ENCODE data around the gene USP9X. TPM values are rescaled to one million over a fixed set of nuclear protein-coding genes. Genes with fewer than 3 reads are reported as not detected.
"Not testable (repeated sequence)": the region's sequence is repeated elsewhere in the genome, so short reads cannot be mapped to it uniquely, and the experiment has no call there.

The USP9X gene
- total RNA-seq, 1 experiment from 2014 or later: 89.2 TPM

- DNase-seq: no peak
- H3K9me3 Mint-ChIP-seq (ENCODE audit: low read depth, unreplicated experiment): no peaks in the 10 kb centered on the region
- H3K4me1 Mint-ChIP-seq (ENCODE audit: low read depth, unreplicated experiment): peaks cover 10% of the 10 kb centered on the region
- H3K27ac Mint-ChIP-seq (ENCODE audit: unreplicated experiment): no peak overlapping the region
- BruUV-seq (replicated peaks): no TSS peak
- H3K27me3 Mint-ChIP-seq (ENCODE audit: unreplicated experiment): no peaks in the 10 kb centered on the region
- no peak for TF ChIP-seq CTCF (IDR thresholded peaks at IDR 0.05; ENCODE audit: unreplicated experiment)
- CTCF ChIA-PET: no interaction called here
- intact Hi-C loops (cut with micrococcal nuclease; ENCODE audit: unreplicated experiment): no loop called here
- H3K4me3 Mint-ChIP-seq (ENCODE audit: low read depth, unreplicated experiment): no peak overlapping the region
- H3K36me3 Mint-ChIP-seq (ENCODE audit: insufficient read depth, unreplicated experiment): no peaks in the 10 kb centered on the region
Observed at GRCh38 chrX:41051288-41051687, 34.0 kb upstream of the USP9X start.

DNA sequence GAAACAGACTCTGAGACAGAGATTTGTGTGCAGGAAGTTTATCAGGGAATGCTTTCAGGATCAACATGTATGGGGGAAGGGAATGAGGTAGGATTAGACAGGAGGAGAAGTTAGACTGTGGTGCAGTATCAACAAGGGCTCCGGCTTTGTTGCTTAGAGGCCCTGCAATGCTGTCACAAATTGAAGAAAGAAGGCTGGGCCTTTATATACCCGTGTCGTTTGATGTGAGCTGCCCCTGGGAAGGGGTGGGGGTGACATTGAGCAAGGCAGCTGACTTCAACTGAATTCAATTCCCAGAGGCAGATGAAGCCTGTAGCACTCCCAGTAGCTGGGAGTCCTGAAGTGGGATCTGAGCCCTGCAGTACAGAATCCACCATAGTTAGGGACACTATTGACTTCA is 29.5 kb upstream of the USP9X start:
- Mint-ChIP-seq H3K27me3 (ENCODE audit: unreplicated experiment) (no peaks in the 10 kb centered on the region), H3K36me3 (ENCODE audit: insufficient read depth, unreplicated experiment) (no peaks in the 10 kb centered on the region), H3K4me1 (ENCODE audit: low read depth, unreplicated experiment) (no peaks in the 10 kb centered on the region), H3K4me3 (ENCODE audit: low read depth, unreplicated experiment) (no peak overlapping the region), H3K9me3 (ENCODE audit: low read depth, unreplicated experiment) (no peaks in the 10 kb centered on the region), H3K27ac (ENCODE audit: unreplicated experiment) (no peak overlapping the region)
- no peak for TF ChIP-seq CTCF (IDR thresholded peaks at IDR 0.05; ENCODE audit: unreplicated experiment)
- no TSS peak for BruUV-seq (replicated peaks)
- CTCF ChIA-PET: interaction anchor here (0.7 kb wide), 1 partner anchor 281 kb away, joined by 3 read pairs; no protein-coding TSS in a partner anchor
- DNase-seq: no peak
- intact Hi-C loops (cut with micrococcal nuclease; ENCODE audit: unreplicated experiment): no loop called here

GRCh38 chrX:41063276-41063675 is 22.0 kb upstream of the USP9X start:
- H3K27me3 Mint-ChIP-seq (ENCODE audit: unreplicated experiment); intact Hi-C loops (cut with micrococcal nuclease; ENCODE audit: unreplicated experiment); H3K36me3 Mint-ChIP-seq (ENCODE audit: insufficient read depth, unreplicated experiment); H3K4me3 Mint-ChIP-seq (ENCODE audit: low read depth, unreplicated experiment); BruUV-seq (replicated peaks); CTCF ChIA-PET; H3K27ac Mint-ChIP-seq (ENCODE audit: unreplicated experiment); H3K9me3 Mint-ChIP-seq (ENCODE audit: low read depth, unreplicated experiment); DNase-seq; H3K4me1 Mint-ChIP-seq (ENCODE audit: low read depth, unreplicated experiment): not testable (repeated sequence)

DNA sequence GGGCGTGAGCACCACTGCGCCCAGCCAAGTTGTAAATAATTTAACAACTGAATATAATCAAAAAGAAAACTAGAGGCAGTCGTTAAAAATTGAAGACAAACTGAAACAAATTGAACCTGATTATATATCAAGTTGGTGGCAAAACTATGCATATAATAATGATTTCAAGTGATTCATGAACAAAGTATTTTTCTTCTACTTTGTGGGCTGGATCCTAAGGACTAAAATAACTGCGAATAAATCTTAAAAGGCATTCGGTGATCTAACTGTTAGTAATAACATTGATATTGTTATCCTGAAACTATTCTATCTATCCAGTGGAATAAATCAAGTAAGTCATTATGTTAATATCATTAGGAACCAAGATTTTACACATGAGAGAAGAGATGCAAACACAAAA is 21.2 kb upstream of the USP9X start:
- BruUV-seq (replicated peaks): no TSS peak
- no peaks in the 10 kb centered on the region for H3K9me3 Mint-ChIP-seq (ENCODE audit: low read depth, unreplicated experiment)
- no peaks in the 10 kb centered on the region for H3K27me3 Mint-ChIP-seq (ENCODE audit: unreplicated experiment)
- no peak overlapping the region for H3K4me3 Mint-ChIP-seq (ENCODE audit: low read depth, unreplicated experiment)
- CTCF ChIA-PET: no interaction called here
- no peak overlapping the region for H3K27ac Mint-ChIP-seq (ENCODE audit: unreplicated experiment)
- H3K4me1 Mint-ChIP-seq (ENCODE audit: low read depth, unreplicated experiment): peaks cover 7% of the 10 kb centered on the region
- intact Hi-C loops (cut with micrococcal nuclease; ENCODE audit: unreplicated experiment): no loop called here
- TF ChIP-seq CTCF (IDR thresholded peaks at IDR 0.05; ENCODE audit: unreplicated experiment): no peak
- DNase-seq: no peak
- no peaks in the 10 kb centered on the region for H3K36me3 Mint-ChIP-seq (ENCODE audit: insufficient read depth, unreplicated experiment)

DNA sequence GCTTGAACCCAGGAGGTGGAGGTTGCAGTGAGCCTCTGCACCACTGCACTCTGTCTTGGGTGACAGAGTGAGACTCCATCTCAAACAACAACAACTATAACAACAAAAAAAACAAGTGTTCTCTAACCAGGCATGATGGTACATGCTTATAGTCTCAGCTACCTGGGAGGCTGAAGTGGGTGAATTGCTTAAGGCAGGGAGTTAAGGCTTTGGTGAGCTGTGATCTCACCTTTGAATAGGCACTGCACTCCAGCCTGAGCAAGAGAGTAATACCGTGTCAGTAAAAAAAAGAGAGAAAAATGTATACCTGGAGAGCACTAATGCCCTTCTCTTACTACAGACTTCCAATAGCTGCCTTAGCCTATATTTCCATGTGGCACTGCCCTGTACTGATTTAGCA is 18.9 kb upstream of the USP9X start:
- no peak overlapping the region for H3K27ac Mint-ChIP-seq (ENCODE audit: unreplicated experiment)
- BruUV-seq (replicated peaks): no TSS peak
- CTCF ChIA-PET: interaction anchor here (0.7 kb wide), 1 partner anchor 86 kb away, joined by 3 read pairs; no protein-coding TSS in a partner anchor
- TF ChIP-seq CTCF (IDR thresholded peaks at IDR 0.05; ENCODE audit: unreplicated experiment): no peak
- H3K27me3 Mint-ChIP-seq (ENCODE audit: unreplicated experiment): no peaks in the 10 kb centered on the region
- H3K4me1 Mint-ChIP-seq (ENCODE audit: low read depth, unreplicated experiment): peaks cover 7% of the 10 kb centered on the region
- intact Hi-C loops (cut with micrococcal nuclease; ENCODE audit: unreplicated experiment): no loop called here
- no peak overlapping the region for H3K4me3 Mint-ChIP-seq (ENCODE audit: low read depth, unreplicated experiment)
- H3K9me3 Mint-ChIP-seq (ENCODE audit: low read depth, unreplicated experiment): no peaks in the 10 kb centered on the region
- H3K36me3 Mint-ChIP-seq (ENCODE audit: insufficient read depth, unreplicated experiment): no peaks in the 10 kb centered on the region
- no peak for DNase-seq

Data from Calu3 (cell line).